ENCODE data around the gene PBX1. TPM values are rescaled to one million over a fixed set of nuclear protein-coding genes. Genes with fewer than 3 reads are reported as not detected.

The PBX1 gene
- total and polyA plus RNA-seq, 2 experiments from 2014 or later: 40.0 to 104 TPM

DNA sequence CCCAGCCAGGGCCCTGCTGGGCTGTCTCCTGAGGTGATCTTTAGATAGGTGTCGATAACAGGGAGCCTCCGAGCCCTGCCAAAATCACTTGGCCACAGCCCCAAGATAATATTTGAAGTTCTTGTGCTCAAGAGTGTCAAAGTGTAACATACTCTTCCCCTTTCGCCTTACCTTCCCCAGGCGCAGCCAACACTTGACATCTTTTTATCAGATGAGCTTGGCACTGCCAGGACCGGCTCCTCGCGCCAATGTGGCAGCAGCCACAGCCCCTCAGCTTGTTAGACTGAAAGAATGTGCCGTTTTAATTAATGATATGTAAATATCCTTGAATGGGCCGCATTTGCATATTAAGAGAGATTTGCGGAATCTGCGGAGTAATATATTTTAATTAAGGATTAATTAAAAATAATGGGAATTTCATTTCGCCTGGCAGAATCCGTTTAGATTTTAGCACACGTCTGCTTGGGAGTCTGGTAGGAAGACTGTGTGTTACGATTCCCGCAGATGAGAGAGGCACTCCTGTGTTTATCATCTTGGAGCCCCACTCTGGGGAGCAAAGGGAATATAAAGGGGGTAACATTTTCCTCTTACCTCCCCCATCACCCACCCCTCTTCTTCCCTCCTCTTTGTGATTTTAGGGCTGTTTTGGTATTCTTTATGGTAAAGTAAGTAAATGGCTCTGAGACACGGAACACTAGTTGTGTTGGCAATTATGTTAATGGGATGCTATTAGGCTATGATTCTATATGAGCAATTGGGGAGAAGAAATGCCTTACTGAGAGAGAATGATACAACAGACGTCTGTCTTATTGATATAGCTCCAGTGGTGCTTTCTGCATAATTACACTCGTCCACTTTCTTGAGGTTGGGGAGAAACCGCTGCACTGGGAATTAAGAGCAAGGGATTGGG lies 109.8 kb downstream of the PBX1 start:
- Mint-ChIP-seq H3K27ac (peak overlapping the region; percentile 45; the same call in 1 of the 2 replicates), H3K36me3 (ENCODE audit: low read depth) (peaks cover 3% of the 10 kb centered on the region; the same call in 1 of the 3 replicates), H3K4me1 (peaks cover 66% of the 10 kb centered on the region), H3K4me3 (no peak overlapping the region), H3K9me3 (no peaks in the 10 kb centered on the region), H3K27me3 (ENCODE audit: insufficient read depth, low read depth, poor library complexity) (peaks cover 13% of the 10 kb centered on the region)
- Histone ChIP-seq H3K4me3 (no peak overlapping the region), H3K9me2 (ENCODE audit: insufficient read depth) (no peaks in the 10 kb centered on the region), H3F3A (replicated peaks; ENCODE audit: low read depth) (peaks cover 8% of the 10 kb centered on the region; the same call in 1 of the 2 replicates), H3K27ac (ENCODE audit: low read depth) (no peak overlapping the region), H3K79me2 (replicated peaks; ENCODE audit: insufficient read depth) (peaks cover 93% of the 10 kb centered on the region), H3K27me3 (ENCODE audit: insufficient read depth) (no peaks in the 10 kb centered on the region), H3K4me2 (no peak overlapping the region), H2AFZ (no peak overlapping the region), H3K4me1 (ENCODE audit: insufficient read depth) (peaks cover 55% of the 10 kb centered on the region), H4K20me1 (replicated peaks; ENCODE audit: insufficient read depth) (peaks cover 44% of the 10 kb centered on the region), H3K36me3 (ENCODE audit: insufficient read depth) (no peaks in the 10 kb centered on the region)
- TF ChIP-seq STAT1 (IDR thresholded peaks at IDR 0.05; ENCODE audit: unreplicated experiment): no peak
- TF ChIP-seq, protein P1, sequence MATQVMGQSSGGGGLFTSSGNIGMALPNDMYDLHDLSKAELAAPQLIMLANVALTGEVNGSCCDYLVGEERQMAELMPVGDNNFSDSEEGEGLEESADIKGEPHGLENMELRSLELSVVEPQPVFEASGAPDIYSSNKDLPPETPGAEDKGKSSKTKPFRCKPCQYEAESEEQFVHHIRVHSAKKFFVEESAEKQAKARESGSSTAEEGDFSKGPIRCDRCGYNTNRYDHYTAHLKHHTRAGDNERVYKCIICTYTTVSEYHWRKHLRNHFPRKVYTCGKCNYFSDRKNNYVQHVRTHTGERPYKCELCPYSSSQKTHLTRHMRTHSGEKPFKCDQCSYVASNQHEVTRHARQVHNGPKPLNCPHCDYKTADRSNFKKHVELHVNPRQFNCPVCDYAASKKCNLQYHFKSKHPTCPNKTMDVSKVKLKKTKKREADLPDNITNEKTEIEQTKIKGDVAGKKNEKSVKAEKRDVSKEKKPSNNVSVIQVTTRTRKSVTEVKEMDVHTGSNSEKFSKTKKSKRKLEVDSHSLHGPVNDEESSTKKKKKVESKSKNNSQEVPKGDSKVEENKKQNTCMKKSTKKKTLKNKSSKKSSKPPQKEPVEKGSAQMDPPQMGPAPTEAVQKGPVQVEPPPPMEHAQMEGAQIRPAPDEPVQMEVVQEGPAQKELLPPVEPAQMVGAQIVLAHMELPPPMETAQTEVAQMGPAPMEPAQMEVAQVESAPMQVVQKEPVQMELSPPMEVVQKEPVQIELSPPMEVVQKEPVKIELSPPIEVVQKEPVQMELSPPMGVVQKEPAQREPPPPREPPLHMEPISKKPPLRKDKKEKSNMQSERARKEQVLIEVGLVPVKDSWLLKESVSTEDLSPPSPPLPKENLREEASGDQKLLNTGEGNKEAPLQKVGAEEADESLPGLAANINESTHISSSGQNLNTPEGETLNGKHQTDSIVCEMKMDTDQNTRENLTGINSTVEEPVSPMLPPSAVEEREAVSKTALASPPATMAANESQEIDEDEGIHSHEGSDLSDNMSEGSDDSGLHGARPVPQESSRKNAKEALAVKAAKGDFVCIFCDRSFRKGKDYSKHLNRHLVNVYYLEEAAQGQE (IDR thresholded peaks at IDR 0.05; ENCODE audit: unreplicated experiment): no peak
- TF ChIP-seq ZNF114 (CRISPR knock-in tag; IDR thresholded peaks at IDR 0.05): no peak
- TF ChIP-seq EZH2phosphoT487 (IDR thresholded peaks at IDR 0.05; ENCODE audit: unreplicated experiment): no peak
- no peak for TF ChIP-seq POLR2AphosphoS5 (IDR thresholded peaks at IDR 0.05; ENCODE audit: low read depth)
- TF ChIP-seq ZNF331 (CRISPR knock-in tag; IDR thresholded peaks at IDR 0.05; ENCODE audit: low read depth): no peak
- no peak for TF ChIP-seq CREB1 (CRISPR knock-in tag; IDR thresholded peaks at IDR 0.05; ENCODE audit: low read depth)
- ATAC-seq (no peak), DNase-seq (ENCODE audit: low spot score) (no peak)

DNA sequence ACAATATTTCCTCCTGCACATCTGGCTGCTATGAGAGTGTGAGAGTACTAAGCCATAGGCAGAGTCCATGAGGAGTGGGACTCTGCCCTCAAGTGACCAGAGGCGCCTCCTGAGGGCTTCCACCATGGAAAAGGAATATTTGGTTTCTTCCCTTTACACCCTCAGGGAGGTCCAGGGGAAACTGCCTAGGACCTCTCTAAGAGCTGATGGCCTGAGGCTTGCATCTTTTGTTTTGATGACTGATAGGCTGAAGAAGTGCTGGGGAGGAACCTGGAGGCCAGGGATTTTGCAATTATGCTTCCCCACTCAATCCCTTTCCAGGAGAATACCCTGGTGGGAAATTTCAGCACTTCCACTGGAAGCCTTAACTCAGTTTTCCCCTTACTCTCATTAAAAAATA lies 111.0 kb downstream of the PBX1 start:
- Histone ChIP-seq H4K20me1 (replicated peaks; ENCODE audit: insufficient read depth) (peaks cover 36% of the 10 kb centered on the region), H3K9me2 (ENCODE audit: insufficient read depth) (0 out of 2 replicates have a peak, but pooled peaks cover 3% of the 10 kb centered on the region), H3K79me2 (replicated peaks; ENCODE audit: insufficient read depth) (peaks cover 92% of the 10 kb centered on the region), H2AFZ (no peak overlapping the region), H3K4me3 (no peak overlapping the region), H3K27me3 (ENCODE audit: insufficient read depth) (no peaks in the 10 kb centered on the region), H3K27ac (ENCODE audit: low read depth) (peak overlapping the region; percentile 78; the same call in 1 of the 2 replicates), H3K4me2 (peak overlapping the region; percentile 73; the same call in 1 of the 2 replicates), H3K36me3 (ENCODE audit: insufficient read depth) (no peaks in the 10 kb centered on the region), H3K4me1 (ENCODE audit: insufficient read depth) (peaks cover 55% of the 10 kb centered on the region), H3F3A (replicated peaks; ENCODE audit: low read depth) (peaks cover 8% of the 10 kb centered on the region; the same call in 1 of the 2 replicates)
- no peak for DNase-seq (ENCODE audit: low spot score)
- H3K27ac Mint-ChIP-seq: 0 out of 2 replicates have a peak overlapping the region, but pooled peaks have one; percentile 21
- ATAC-seq: no peak
- peaks cover 57% of the 10 kb centered on the region for H3K4me1 Mint-ChIP-seq
- H3K27me3 Mint-ChIP-seq (ENCODE audit: insufficient read depth, low read depth, poor library complexity): peaks cover 11% of the 10 kb centered on the region
- H3K4me3 Mint-ChIP-seq: no peak overlapping the region
- no peak for TF ChIP-seq ZNF114 (CRISPR knock-in tag; IDR thresholded peaks at IDR 0.05)
- TF ChIP-seq, protein P2, sequence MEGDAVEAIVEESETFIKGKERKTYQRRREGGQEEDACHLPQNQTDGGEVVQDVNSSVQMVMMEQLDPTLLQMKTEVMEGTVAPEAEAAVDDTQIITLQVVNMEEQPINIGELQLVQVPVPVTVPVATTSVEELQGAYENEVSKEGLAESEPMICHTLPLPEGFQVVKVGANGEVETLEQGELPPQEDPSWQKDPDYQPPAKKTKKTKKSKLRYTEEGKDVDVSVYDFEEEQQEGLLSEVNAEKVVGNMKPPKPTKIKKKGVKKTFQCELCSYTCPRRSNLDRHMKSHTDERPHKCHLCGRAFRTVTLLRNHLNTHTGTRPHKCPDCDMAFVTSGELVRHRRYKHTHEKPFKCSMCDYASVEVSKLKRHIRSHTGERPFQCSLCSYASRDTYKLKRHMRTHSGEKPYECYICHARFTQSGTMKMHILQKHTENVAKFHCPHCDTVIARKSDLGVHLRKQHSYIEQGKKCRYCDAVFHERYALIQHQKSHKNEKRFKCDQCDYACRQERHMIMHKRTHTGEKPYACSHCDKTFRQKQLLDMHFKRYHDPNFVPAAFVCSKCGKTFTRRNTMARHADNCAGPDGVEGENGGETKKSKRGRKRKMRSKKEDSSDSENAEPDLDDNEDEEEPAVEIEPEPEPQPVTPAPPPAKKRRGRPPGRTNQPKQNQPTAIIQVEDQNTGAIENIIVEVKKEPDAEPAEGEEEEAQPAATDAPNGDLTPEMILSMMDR (conservative IDR thresholded peaks at IDR 0.05; ENCODE audit: low read depth in 2 of 2): 0 out of 4 replicates have a peak, but pooled peaks of 1 of the 2 experiments have one; percentile 8
- no peaks in the 10 kb centered on the region for H3K9me3 Mint-ChIP-seq
- peaks cover 3% of the 10 kb centered on the region; the same call in 1 of the 3 replicates for H3K36me3 Mint-ChIP-seq (ENCODE audit: low read depth)

Measured in GM23338 (cell line).